ENCODE measurements around the gene KYNU. TPM values are rescaled to one million over a fixed set of nuclear protein-coding genes. Genes with fewer than 3 reads are reported as not detected.

Gene KYNU
- total and polyA plus RNA-seq, 2 of the 13 experiments (the other 11 are each of a cell fraction or from before 2014, with no cell fraction given) = 21.9 to 68.6 TPM

GRCh38 chr2:142883526-142883925 lies 6.1 kb downstream of the KYNU start:
- H3K9ac ChIP-seq (ENCODE audit: insufficient read depth, low read depth, low read length) = no peak overlapping the region
- ChIA-PET POLR2A (interaction anchor here (1.1 kb wide), 1 partner anchor 8 kb away, joined by 3 read pairs; no protein-coding TSS in a partner anchor), CTCF (ENCODE audit: low intra/inter-chr PET ratio, low total read pairs) (no interaction called here)
- no peaks in the 10 kb centered on the region for H3K27me3 ChIP-seq (ENCODE audit: control insufficient read depth in 1 of 2, insufficient read depth in 2 of 2, low read length in 2 of 2)
- H3K4me2 ChIP-seq (ENCODE audit: low read depth, low read length) = no peak overlapping the region
- TF ChIP-seq SAFB2 (CRISPR knock-in tag; IDR thresholded peaks at IDR 0.05; ENCODE audit: borderline replicate concordance, low read depth) (no peak), E2F5 (CRISPR knock-in tag; conservative IDR thresholded peaks at IDR 0.05) (no peak), GLMP (CRISPR knock-in tag; IDR thresholded peaks at IDR 0.05; ENCODE audit: borderline replicate concordance) (no peak), HNRNPUL1 (IDR thresholded peaks at IDR 0.05; ENCODE audit: low read depth, low read length) (no peak), JARID2 (CRISPR knock-in tag; IDR thresholded peaks at IDR 0.05; ENCODE audit: insufficient replicate concordance) (no peak), ZNF556 (CRISPR knock-in tag; IDR thresholded peaks at IDR 0.05; ENCODE audit: borderline replicate concordance) (no peak), GMEB2 (CRISPR knock-in tag; IDR thresholded peaks at IDR 0.05; ENCODE audit: low read depth) (no peak), ARHGAP35 (CRISPR knock-in tag; IDR thresholded peaks at IDR 0.05; ENCODE audit: borderline replicate concordance) (no peak), RBM39 (IDR thresholded peaks at IDR 0.05; ENCODE audit: low read depth, low read length, poor library complexity, severe bottlenecking) (no peak), ZZZ3 (CRISPR knock-in tag; IDR thresholded peaks at IDR 0.05; ENCODE audit: borderline replicate concordance) (no peak), ZNF687 (CRISPR knock-in tag; IDR thresholded peaks at IDR 0.05) (no peak), CERS6 (CRISPR knock-in tag; IDR thresholded peaks at IDR 0.05) (no peak), HIVEP1 (CRISPR knock-in tag; IDR thresholded peaks at IDR 0.05) (no peak)
- H3K36me3 ChIP-seq (replicated peaks in 1 of 2; ENCODE audit: control insufficient read depth in 1 of 2, insufficient read depth in 2 of 2, low read length in 2 of 2) = peaks cover 5 to 13% of the 10 kb centered on the region in 2 experiments; a peak in 4 of 5 replicates
- intact Hi-C loops (cut with micrococcal nuclease; ENCODE audit: unreplicated experiment) (no loop called here), in situ Hi-C loops (cut with HindIII; ENCODE audit: extremely low pct_ligation_motif_present, low pct_unique_long_range_greater_than_20kb) (no loop called here)
- no TSS peak for BruUV-seq (replicated peaks)
- H4K20me1 ChIP-seq (ENCODE audit: insufficient read depth, low read length) = no peaks in the 10 kb centered on the region
- ATAC-seq (no peak), FAIRE-seq (no peak), DNase-seq (ENCODE audit: low spot score) (no peak)
- no peak overlapping the region for H2AFZ ChIP-seq (ENCODE audit: low read length)
- no peak overlapping the region for H3K27ac ChIP-seq (ENCODE audit: extremely low read length, insufficient read depth, low read length)
- peaks cover 28% of the 10 kb centered on the region for H3K4me1 ChIP-seq (ENCODE audit: insufficient read depth, low read length)
- H3K4me3 ChIP-seq (replicated peaks in 1 of 3; ENCODE audit: insufficient read depth in 1 of 3, low read depth in 2 of 3, low read length in 3 of 3) = no peak overlapping the region
- peaks cover 31% of the 10 kb centered on the region for H3K79me2 ChIP-seq (ENCODE audit: insufficient read depth, low read length)
- no peaks in the 10 kb centered on the region for H3K9me3 ChIP-seq (ENCODE audit: low read length)

All from HepG2 (cell line).